ENCODE measurements around the gene TNFRSF18.

DNA sequence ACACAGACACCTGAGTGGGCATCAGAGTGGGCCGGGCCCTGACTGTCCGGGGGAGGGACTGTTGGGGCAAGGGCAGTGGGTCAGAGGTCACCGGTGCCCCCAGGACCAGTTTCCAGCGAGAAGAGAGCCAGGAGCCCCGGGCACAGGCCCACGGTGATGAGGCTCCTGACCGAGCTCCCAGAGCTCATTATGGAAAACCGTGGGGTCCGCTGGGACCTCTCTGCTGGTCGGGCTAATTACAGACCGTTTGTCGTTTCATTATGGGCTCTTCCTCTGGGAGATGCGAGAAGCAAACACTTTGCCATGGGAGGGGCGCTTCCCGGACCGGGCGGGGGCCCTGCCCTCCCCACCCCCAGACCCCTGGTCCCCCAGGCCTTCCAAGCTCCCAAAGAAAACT is 44.7 kb downstream of the TNFRSF18 start:
- TF ChIP-seq EP300 (IDR thresholded peaks at IDR 0.05) (no peak), CTCF (IDR thresholded peaks at IDR 0.05) (no peak), POLR2A (IDR thresholded peaks at IDR 0.05) (no peak), POLR2AphosphoS5 (IDR thresholded peaks at IDR 0.05) (no peak)
